Keratinocyte (primary cell): Measurements from ENCODE around the gene RNF150. TPM values are rescaled to one million over a fixed set of nuclear protein-coding genes. Genes with fewer than 3 reads are reported as not detected.

ENCODE experiments used
- DNase-seq: peaks from one replicate; pipeline ENCODE4 v3.0.0-alpha.2; 2011; ENCODE audit warnings: low read depth, missing footprints, low spot score
- FAIRE-seq: peaks from 2 replicates; lab custom pipeline; 2011; peaks lifted over from hg19 to GRCh38; lab: Jason Lieb, UNC
- H2AFZ ChIP-seq: 2 replicates; pipeline ENCODE4 v1.6.0; 2012; ENCODE audit warnings: low read length, control low read depth, inconsistent platforms; ENCODE audit not compliant: control insufficient read depth
- H3K27ac ChIP-seq: 2 replicates; pipeline ENCODE4 v1.5.1; 2011; ENCODE audit warnings: low read length; ENCODE audit not compliant: control insufficient read depth, insufficient read depth
- H3K27me3 ChIP-seq: 3 replicates; pipeline ENCODE4 v1.6.0; 2011; ENCODE audit warnings: low read length; ENCODE audit not compliant: control insufficient read depth, insufficient read depth; ENCODE audit errors: extremely low read depth
- H3K36me3 ChIP-seq, 2 experiments: 2 replicates in 1 of 2; 3 replicates in 1 of 2; pipeline ENCODE4 v1.5.1; 2011; ENCODE audit warnings: low read length in 2 of 2, mild to moderate bottlenecking in 1 of 2; ENCODE audit not compliant: control insufficient read depth in 2 of 2, insufficient read depth in 2 of 2; ENCODE audit errors: extremely low read depth in 1 of 2
- H3K4me1 ChIP-seq: 3 replicates; pipeline ENCODE4 v1.5.1; 2011; ENCODE audit warnings: low read length; ENCODE audit not compliant: control insufficient read depth, insufficient read depth; ENCODE audit errors: extremely low read depth
- H3K4me2 ChIP-seq: 3 replicates; pipeline ENCODE4 v1.6.0; 2011; ENCODE audit warnings: low read depth, low read length; ENCODE audit not compliant: control insufficient read depth, insufficient read depth; ENCODE audit errors: extremely low read depth
- H3K4me3 ChIP-seq, 3 experiments: fragments of 200-600 bp in 1 of 3; sonication (generic) in 1 of 3; 2 replicates in 2 of 3; 3 replicates in 1 of 3; pipeline ENCODE4 v1.5.1; 2011 to 2016; ENCODE audit warnings: low read length in 3 of 3, mild to moderate bottlenecking in 3 of 3, control low read depth in 2 of 3, inconsistent platforms in 1 of 3, low read depth in 1 of 3, mixed read lengths in 1 of 3, mixed run types in 1 of 3, moderate library complexity in 1 of 3; ENCODE audit not compliant: control insufficient read depth in 2 of 3, insufficient read depth in 2 of 3; ENCODE audit errors: extremely low read depth in 1 of 3
- H3K79me2 ChIP-seq: 2 replicates; pipeline ENCODE4 v1.6.0; 2012; ENCODE audit warnings: low read length; ENCODE audit not compliant: control insufficient read depth, insufficient read depth
- H3K9ac ChIP-seq: 3 replicates; pipeline ENCODE4 v1.6.0; 2011; ENCODE audit warnings: low read length; ENCODE audit not compliant: control insufficient read depth, insufficient read depth; ENCODE audit errors: extremely low read depth
- H3K9me1 ChIP-seq: 3 replicates; pipeline ENCODE4 v1.6.0; 2011; ENCODE audit warnings: low read length; ENCODE audit not compliant: control insufficient read depth, insufficient read depth; ENCODE audit errors: extremely low read depth
- H3K9me3 ChIP-seq: 2 replicates; pipeline ENCODE4 v1.5.1; 2012; ENCODE audit warnings: low read depth, low read length; ENCODE audit not compliant: control insufficient read depth
- H4K20me1 ChIP-seq: 3 replicates; pipeline ENCODE4 v1.6.0; 2011; ENCODE audit warnings: low read length; ENCODE audit not compliant: control insufficient read depth, insufficient read depth; ENCODE audit errors: extremely low read depth
- CTCF ChIP-seq, 3 experiments: IDR thresholded peaks in 1 of 3; conservative IDR thresholded peaks in 1 of 3; optimal IDR thresholded peaks in 1 of 3; 2 replicates in 2 of 3; 3 replicates in 1 of 3; pipeline versions ENCODE3 to v1.5.1; 2011; ENCODE audit warnings: low read length in 3 of 3, mild to moderate bottlenecking in 3 of 3, moderate library complexity in 2 of 3, control low read depth in 1 of 3, inconsistent platforms in 1 of 3; ENCODE audit not compliant: insufficient read depth in 2 of 3; ENCODE audit errors: extremely low read depth in 1 of 3
- EZH2 ChIP-seq: IDR thresholded peaks from one replicate; pipeline ENCODE4 v1.6.1; 2012; ENCODE audit warnings: inconsistent platforms, mild to moderate bottlenecking, low read length, moderate library complexity
- dilution Hi-C: fragments of 300-500 bp; cut with MboI; formaldehyde crosslinking; loops from one replicate; pipeline ENCODE4 v1.7.0; 2020; ENCODE audit warnings: low sequenced_read_pairs; ENCODE audit not compliant: extremely low pct_ligation_motif_present
- polyA plus RNA-seq, 5 experiments: library from polyadenylated mRNA; depleted of rRNA in 3 of 5; stranded (reverse) in 3 of 5; stranded (forward) in 1 of 5; unstranded in 1 of 5; fragments of >200 nt; gene quantifications; 1 replicate in 1 of 5; 2 replicates in 3 of 5; 3 replicates in 1 of 5; pipeline versions ENCODE4 v1.2.1 to v1.2.3, GENCODE V29; 2011 to 2012; ENCODE audit warnings: missing spikeins in 2 of 5, low read depth in 1 of 5, low replicate concordance in 1 of 5

The RNF150 gene
- polyA plus RNA-seq, 1 donor (not counting 4 experiments of a cell fraction or from before 2014, with no cell fraction given), result 0.18 TPM

GRCh38 chr4:141179474-141180373 lies 46.5 kb upstream of the RNF150 start:
- no peak overlapping the region for H3K27ac ChIP-seq
- TF ChIP-seq EZH2, result no peak
- TF ChIP-seq CTCF (optimal IDR thresholded peaks at IDR 0.05 in 1 of 3, IDR thresholded peaks at IDR 0.05 in 1 of 3, conservative IDR thresholded peaks at IDR 0.05 in 1 of 3; ENCODE audit: extremely low read depth in 1 of 3, insufficient read depth in 2 of 3, low read length in 3 of 3), result no peak
- no peak overlapping the region for H3K9ac ChIP-seq
- no peak for DNase-seq
- H3K9me3 ChIP-seq, result no peaks in the 10 kb centered on the region
- H3K4me1 ChIP-seq, result no peaks in the 10 kb centered on the region
- no peaks in the 10 kb centered on the region for H3K36me3 ChIP-seq
- no peak overlapping the region for H3K4me3 ChIP-seq
- H3K4me2 ChIP-seq, result no peak overlapping the region
- no peak overlapping the region for H2AFZ ChIP-seq
- no peak for FAIRE-seq
- no peaks in the 10 kb centered on the region for H3K79me2 ChIP-seq
- H3K27me3 ChIP-seq, result peaks cover 4% of the 10 kb centered on the region
- no peaks in the 10 kb centered on the region for H3K9me1 ChIP-seq
- dilution Hi-C loops, result no loop called here
- no peaks in the 10 kb centered on the region for H4K20me1 ChIP-seq

DNA sequence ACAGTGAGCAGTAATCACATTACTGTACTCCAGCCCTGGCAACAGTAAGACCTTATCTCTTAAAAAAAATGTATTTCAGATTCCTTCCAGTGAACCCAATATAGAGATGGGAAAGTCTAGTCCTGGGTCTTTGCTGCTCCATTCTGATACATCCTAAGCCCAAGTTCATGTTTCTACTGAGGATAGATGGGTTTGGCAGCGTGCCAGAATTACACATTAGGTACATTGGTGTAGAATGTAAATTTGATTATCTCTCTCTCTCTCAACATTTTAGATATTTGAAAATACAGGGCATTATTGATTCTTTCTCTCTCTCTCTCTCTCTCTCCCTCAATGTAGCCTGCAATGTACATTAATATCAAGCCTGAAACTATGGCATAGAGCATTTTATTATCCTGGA lies 43.9 kb upstream of the RNF150 start:
- H3K9ac ChIP-seq, result no peak overlapping the region
- H3K9me3 ChIP-seq, result no peaks in the 10 kb centered on the region
- no peaks in the 10 kb centered on the region for H4K20me1 ChIP-seq
- no peak overlapping the region for H2AFZ ChIP-seq
- no peaks in the 10 kb centered on the region for H3K4me1 ChIP-seq
- FAIRE-seq (no peak), DNase-seq (no peak)
- no peak overlapping the region for H3K4me2 ChIP-seq
- H3K27ac ChIP-seq, result no peak overlapping the region
- H3K27me3 ChIP-seq, result peaks cover 4% of the 10 kb centered on the region
- no peaks in the 10 kb centered on the region for H3K36me3 ChIP-seq
- H3K79me2 ChIP-seq, result no peaks in the 10 kb centered on the region
- TF ChIP-seq CTCF (optimal IDR thresholded peaks at IDR 0.05 in 1 of 3, IDR thresholded peaks at IDR 0.05 in 1 of 3, conservative IDR thresholded peaks at IDR 0.05 in 1 of 3; ENCODE audit: extremely low read depth in 1 of 3, insufficient read depth in 2 of 3, low read length in 3 of 3) (no peak), EZH2 (no peak)
- no peaks in the 10 kb centered on the region for H3K9me1 ChIP-seq
- dilution Hi-C loops, result no loop called here
- H3K4me3 ChIP-seq, result no peak overlapping the region
